Measurements from ENCODE around the gene KLHL6. TPM values are rescaled to one million over a fixed set of nuclear protein-coding genes. Genes with fewer than 3 reads are reported as not detected.

Gene KLHL6
- total and polyA plus RNA-seq, 2 experiments from 2014 or later = 0.03 TPM; not detected in 1

DNA sequence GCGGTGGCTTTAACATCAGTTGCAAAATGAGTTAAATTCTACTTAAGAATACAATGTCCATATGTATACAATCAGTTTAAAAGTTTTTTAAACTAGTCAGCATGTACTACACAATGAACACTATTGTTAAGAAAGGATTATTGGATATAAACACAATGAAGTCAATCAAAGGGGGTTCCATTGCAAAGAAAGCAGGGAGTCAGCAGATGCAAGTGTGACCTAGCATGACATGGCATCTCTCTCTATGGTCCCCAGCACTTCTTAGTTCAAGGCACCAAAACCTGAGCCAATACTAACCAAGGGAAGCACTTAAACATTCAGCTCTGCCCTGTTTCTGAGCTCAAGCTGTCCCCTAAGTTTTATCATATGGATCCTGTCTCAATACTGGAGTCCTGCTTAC is 17.0 kb downstream of the KLHL6 start:
- H3K27me3 ChIP-seq = peaks cover 83% of the 10 kb centered on the region
- H3K4me1 ChIP-seq (ENCODE audit: low read depth) = no peaks in the 10 kb centered on the region
- no peaks in the 10 kb centered on the region for H3K9me3 ChIP-seq (ENCODE audit: low read depth)
- H3K4me3 ChIP-seq = no peak overlapping the region
- H3K27ac ChIP-seq = no peak overlapping the region
- TF ChIP-seq, protein P1, sequence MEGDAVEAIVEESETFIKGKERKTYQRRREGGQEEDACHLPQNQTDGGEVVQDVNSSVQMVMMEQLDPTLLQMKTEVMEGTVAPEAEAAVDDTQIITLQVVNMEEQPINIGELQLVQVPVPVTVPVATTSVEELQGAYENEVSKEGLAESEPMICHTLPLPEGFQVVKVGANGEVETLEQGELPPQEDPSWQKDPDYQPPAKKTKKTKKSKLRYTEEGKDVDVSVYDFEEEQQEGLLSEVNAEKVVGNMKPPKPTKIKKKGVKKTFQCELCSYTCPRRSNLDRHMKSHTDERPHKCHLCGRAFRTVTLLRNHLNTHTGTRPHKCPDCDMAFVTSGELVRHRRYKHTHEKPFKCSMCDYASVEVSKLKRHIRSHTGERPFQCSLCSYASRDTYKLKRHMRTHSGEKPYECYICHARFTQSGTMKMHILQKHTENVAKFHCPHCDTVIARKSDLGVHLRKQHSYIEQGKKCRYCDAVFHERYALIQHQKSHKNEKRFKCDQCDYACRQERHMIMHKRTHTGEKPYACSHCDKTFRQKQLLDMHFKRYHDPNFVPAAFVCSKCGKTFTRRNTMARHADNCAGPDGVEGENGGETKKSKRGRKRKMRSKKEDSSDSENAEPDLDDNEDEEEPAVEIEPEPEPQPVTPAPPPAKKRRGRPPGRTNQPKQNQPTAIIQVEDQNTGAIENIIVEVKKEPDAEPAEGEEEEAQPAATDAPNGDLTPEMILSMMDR (IDR thresholded peaks at IDR 0.05; ENCODE audit: low read depth, low read length) = no peak
- H3K36me3 ChIP-seq = no peaks in the 10 kb centered on the region
- no peak for DNase-seq (ENCODE audit: low read depth in 1 of 2, low spot score in 1 of 2)

DNA sequence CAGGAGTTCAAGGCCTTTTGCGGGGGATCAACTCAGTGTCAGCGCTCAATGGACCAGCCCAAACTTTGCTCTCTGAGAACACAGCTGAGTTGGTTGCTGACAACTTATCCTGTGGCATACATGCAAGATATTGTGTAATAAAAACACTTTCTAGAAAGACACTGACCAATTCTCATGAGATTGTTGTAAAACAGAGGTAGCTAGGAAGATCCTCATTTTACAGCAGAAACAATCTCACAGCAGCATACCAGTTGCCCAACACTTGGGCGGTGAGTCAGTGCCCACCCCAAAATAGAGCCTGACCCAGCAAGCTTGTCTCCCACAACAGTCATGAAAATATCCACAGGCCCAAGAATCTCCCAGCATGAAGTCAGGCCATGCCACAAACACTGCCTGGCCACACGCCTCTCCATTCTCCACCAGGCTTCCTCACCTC is 18.2 kb downstream of the KLHL6 start:
- DNase-seq (ENCODE audit: low read depth in 1 of 2, low spot score in 1 of 2) = peak in 1 of 2 donors; percentile 75
- H3K27ac ChIP-seq = no peak overlapping the region
- H3K4me1 ChIP-seq (ENCODE audit: low read depth) = no peaks in the 10 kb centered on the region
- H3K4me3 ChIP-seq = no peak overlapping the region
- peaks cover 86% of the 10 kb centered on the region for H3K27me3 ChIP-seq
- H3K36me3 ChIP-seq = no peaks in the 10 kb centered on the region
- TF ChIP-seq, protein P1 (IDR thresholded peaks at IDR 0.05; ENCODE audit: low read depth, low read length) = no peak
- no peaks in the 10 kb centered on the region for H3K9me3 ChIP-seq (ENCODE audit: low read depth)

DNA sequence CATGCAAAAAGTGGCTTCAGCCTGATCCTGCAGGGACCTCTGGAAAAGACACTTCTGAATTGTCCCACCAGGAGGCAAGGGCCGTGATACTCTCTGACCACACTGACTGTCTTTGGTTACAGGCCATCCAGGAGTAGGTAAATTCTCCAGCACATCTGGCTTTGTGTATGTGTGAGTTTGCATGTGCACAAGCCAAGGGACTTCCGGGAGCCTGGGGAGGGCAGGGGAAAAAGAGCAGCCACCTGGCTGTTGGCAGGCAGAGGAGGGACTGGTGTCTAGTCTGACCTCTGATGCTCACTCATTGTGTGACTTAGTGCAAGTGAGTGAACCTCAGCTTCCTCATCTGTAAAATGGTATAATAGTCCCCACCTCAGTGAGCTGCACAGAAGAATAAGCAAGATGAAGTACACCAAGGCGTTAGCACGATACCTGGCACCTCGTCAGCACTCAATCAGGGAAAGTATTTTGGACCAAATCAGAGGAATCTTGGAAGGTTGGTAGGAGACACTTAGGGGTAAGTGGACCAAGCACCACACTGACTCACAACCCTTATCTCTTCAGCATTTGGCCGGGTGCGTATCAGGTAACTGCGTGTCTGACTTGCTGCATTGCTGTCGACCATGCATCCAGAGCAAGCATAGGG is 19.1 kb downstream of the KLHL6 start:
- H3K36me3 ChIP-seq = no peaks in the 10 kb centered on the region
- H3K27ac ChIP-seq = no peak overlapping the region
- no peak overlapping the region for H3K4me3 ChIP-seq
- TF ChIP-seq, protein P1 (IDR thresholded peaks at IDR 0.05; ENCODE audit: low read depth, low read length) = no peak
- peaks cover 84% of the 10 kb centered on the region for H3K27me3 ChIP-seq
- no peaks in the 10 kb centered on the region for H3K9me3 ChIP-seq (ENCODE audit: low read depth)
- no peak for DNase-seq (ENCODE audit: low read depth in 1 of 2, low spot score in 1 of 2)
- no peaks in the 10 kb centered on the region for H3K4me1 ChIP-seq (ENCODE audit: low read depth)

DNA sequence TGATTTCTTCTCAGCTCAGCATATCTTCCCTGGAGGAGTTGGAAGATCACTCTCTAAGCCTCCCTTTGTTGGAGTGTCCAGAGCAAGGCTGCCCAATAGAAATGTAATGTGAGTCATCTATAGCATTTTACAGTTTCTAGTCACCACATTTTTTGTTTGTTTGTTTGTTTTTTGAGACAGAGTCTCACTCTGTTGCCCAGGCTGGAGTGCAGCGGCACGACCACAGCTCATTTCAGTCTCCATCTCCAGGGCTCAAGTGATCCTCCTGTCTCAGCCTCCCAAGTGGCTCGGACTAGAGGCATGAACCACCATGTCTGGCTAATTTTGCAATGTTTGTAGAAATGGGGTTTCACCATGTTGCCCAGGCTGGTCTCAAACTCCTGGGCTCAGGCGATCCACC is 21.3 kb downstream of the KLHL6 start:
- DNase-seq (ENCODE audit: low read depth in 1 of 2, low spot score in 1 of 2) = no peak
- Histone ChIP-seq H3K36me3 (no peaks in the 10 kb centered on the region), H3K9me3 (ENCODE audit: low read depth) (no peaks in the 10 kb centered on the region), H3K4me1 (ENCODE audit: low read depth) (no peaks in the 10 kb centered on the region), H3K4me3 (no peak overlapping the region), H3K27ac (no peak overlapping the region), H3K27me3 (peaks cover 77% of the 10 kb centered on the region)
- TF ChIP-seq, protein P1 (IDR thresholded peaks at IDR 0.05; ENCODE audit: low read depth, low read length) = no peak

DNA sequence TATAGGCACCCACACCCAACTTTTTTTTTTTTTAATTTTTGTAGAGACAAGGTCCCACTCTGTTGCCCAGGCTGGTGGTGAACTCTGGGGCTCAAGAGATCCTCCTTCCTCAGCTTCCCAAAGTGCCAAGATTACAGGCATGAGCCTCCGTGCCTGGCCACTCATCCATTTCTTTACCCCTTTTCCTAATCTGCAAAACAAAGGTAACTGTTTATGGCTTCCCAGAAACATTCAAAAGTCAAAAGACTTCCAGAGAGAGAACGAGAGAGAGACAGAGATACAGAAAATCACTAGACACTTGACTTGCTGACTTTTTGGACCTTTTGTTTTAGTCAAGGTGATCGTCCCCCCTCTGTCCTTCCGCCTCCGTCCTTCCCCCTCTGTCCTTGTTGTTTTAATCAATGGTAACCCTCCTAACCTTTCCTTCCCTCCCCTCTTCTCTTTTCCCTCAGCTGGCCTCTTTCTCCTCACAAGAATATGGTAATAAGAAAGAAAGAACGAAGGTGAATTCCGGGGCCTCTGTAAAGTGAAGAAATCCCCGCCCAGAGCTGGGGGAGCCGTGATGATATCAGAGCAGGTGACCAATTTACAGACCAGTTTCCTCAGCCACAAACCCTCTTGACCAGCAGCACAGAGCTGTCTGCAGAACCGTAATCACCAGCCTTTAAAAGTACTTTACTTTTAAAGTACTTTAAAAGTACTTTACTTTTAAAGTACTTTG is 21.9 kb downstream of the KLHL6 start:
- Histone ChIP-seq H3K36me3 (no peaks in the 10 kb centered on the region), H3K4me3 (no peak overlapping the region), H3K4me1 (ENCODE audit: low read depth) (no peaks in the 10 kb centered on the region), H3K27me3 (peaks cover 76% of the 10 kb centered on the region), H3K9me3 (ENCODE audit: low read depth) (no peaks in the 10 kb centered on the region), H3K27ac (no peak overlapping the region)
- peak in 1 of 2 donors; percentile 68 for DNase-seq (ENCODE audit: low read depth in 1 of 2, low spot score in 1 of 2)
- TF ChIP-seq, protein P1 (IDR thresholded peaks at IDR 0.05; ENCODE audit: low read depth, low read length) = no peak
